HUDEP-2 (cell line): ENCODE results near the gene NELFA.

Experiments used
- DNase-seq, 76 experiments: peaks; one replicate each; lab custom pipeline; 2025; ENCODE audit not compliant: unreplicated experiment in 76 of 76; lab: John Stamatoyannopoulos, UW

NELFA gene

GRCh38 chr4:2008921-2009650, at the start of gene NELFA:
Gene NELFA, minus strand, starts transcription at chr4:2008974. Its CDS starts 15 bp downstream, at chr4:2008959.
- peak in 75 of 76 experiments; percentile 35 to 99 (median 86) for DNase-seq

GRCh38 chr4:2057382-2058065, 48.8 kb upstream of the NELFA start:
- DNase-seq: no peak

GRCh38 chr4:2054217-2054616, 45.4 kb upstream of the NELFA start:
- no peak for DNase-seq

GRCh38 chr4:2051086-2051485, 42.3 kb upstream of the NELFA start:
- DNase-seq: no peak

GRCh38 chr4:2049811-2050210, 41.0 kb upstream of the NELFA start:
- DNase-seq: no peak

- DNase-seq: no peak
Measured at GRCh38 chr4:2049381-2049780, 40.6 kb upstream of the NELFA start.

- no peak for DNase-seq
Measured at GRCh38 chr4:2048831-2049230, 40.1 kb upstream of the NELFA start.

GRCh38 chr4:2047781-2048581, 39.2 kb upstream of the NELFA start:
- no peak for DNase-seq

GRCh38 chr4:2047031-2047660, 38.4 kb upstream of the NELFA start:
- DNase-seq: no peak

- DNase-seq: no peak
Measured at GRCh38 chr4:2046031-2046961, 37.5 kb upstream of the NELFA start.

GRCh38 chr4:2045518-2045951, 36.8 kb upstream of the NELFA start:
- no peak for DNase-seq

- no peak for DNase-seq
Measured at GRCh38 chr4:2044542-2045517, 36.1 kb upstream of the NELFA start.

- no peak for DNase-seq
Measured at GRCh38 chr4:2044119-2044485, 35.3 kb upstream of the NELFA start.

GRCh38 chr4:2043396-2044118, 34.8 kb upstream of the NELFA start:
- DNase-seq: no peak

GRCh38 chr4:2042947-2043395, 34.2 kb upstream of the NELFA start:
- DNase-seq: no peak

GRCh38 chr4:2042204-2042946, 33.6 kb upstream of the NELFA start:
- DNase-seq: peak in 5 of 76 experiments; percentile 12 to 22 (median 19)
